ENCODE results near the gene ARHGAP24. TPM values are rescaled to one million over a fixed set of nuclear protein-coding genes. Genes with fewer than 3 reads are reported as not detected.

ARHGAP24 gene
- total and polyA plus RNA-seq, 12 donors, result 0.72 to 53.4 (median 4.4) TPM

DNA sequence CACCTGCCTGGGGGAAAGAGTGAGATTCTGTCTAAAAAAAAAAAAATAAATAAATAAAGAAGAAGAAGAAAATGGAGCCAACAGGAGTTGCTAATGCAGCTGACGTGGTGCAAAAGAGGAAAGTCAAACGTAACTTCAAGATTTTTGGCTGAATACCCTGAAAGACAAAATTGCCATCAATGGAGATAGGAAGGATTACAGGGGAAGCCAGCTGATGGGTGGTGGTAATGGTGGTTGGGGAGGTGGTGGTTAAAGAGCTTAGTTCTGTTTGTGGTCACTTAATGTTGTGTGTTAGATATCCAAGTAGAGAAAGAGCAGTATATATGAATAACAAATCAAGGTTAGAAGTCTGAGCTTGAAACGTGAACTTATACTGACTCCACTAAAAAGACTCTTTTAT is 225.4 kb downstream of the ARHGAP24 start:
- intact Hi-C loops (cut with DNase I), result no loop called here
- no peaks in the 10 kb centered on the region for H3K4me1 ChIP-seq (replicated peaks in 1 of 2)

DNA sequence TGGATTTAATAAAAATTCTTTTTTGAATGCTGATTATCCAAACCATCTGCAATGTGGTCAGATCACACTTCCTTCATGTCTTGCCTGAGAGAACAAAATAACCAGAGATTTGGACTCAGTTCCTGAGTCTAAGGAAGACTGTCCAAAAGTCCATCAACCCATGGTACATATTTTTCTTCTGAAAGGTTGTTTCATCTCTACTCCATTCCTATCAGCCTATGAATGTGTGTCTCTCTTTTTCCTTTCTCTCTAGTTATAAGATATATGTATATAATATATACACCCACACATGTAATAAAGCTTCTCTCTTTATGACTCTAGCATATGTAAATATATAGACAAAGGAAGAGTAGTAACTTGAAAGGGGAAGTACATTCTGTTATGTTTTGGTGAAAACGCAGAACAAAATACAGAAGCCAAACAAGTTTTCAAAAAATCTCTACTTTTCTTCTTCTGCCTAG is 226.9 kb downstream of the ARHGAP24 start:
- intact Hi-C loops (cut with DNase I), result no loop called here
- peak overlapping the region in 1 of 5 donors; percentile 40 for H3K27ac ChIP-seq
- no peak for DNase-seq
- WGBS, 4 donors, result 74 to 88% (median 80%) methylated on average over 1 of the region's 1 CpG
- no peaks in the 10 kb centered on the region for H3K4me1 ChIP-seq (replicated peaks in 1 of 2)
- H3K4me3 ChIP-seq, result no peak overlapping the region
- no peaks in the 10 kb centered on the region for H3K36me3 ChIP-seq (replicated peaks in 1 of 2)
- H3K9me3 ChIP-seq (replicated peaks in 1 of 3), result no peaks in the 10 kb centered on the region
- no peak for TF ChIP-seq POLR2A (IDR thresholded peaks at IDR 0.05)
- TF ChIP-seq, protein P1, sequence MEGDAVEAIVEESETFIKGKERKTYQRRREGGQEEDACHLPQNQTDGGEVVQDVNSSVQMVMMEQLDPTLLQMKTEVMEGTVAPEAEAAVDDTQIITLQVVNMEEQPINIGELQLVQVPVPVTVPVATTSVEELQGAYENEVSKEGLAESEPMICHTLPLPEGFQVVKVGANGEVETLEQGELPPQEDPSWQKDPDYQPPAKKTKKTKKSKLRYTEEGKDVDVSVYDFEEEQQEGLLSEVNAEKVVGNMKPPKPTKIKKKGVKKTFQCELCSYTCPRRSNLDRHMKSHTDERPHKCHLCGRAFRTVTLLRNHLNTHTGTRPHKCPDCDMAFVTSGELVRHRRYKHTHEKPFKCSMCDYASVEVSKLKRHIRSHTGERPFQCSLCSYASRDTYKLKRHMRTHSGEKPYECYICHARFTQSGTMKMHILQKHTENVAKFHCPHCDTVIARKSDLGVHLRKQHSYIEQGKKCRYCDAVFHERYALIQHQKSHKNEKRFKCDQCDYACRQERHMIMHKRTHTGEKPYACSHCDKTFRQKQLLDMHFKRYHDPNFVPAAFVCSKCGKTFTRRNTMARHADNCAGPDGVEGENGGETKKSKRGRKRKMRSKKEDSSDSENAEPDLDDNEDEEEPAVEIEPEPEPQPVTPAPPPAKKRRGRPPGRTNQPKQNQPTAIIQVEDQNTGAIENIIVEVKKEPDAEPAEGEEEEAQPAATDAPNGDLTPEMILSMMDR (IDR thresholded peaks at IDR 0.05), result no peak
- no peaks in the 10 kb centered on the region for H3K27me3 ChIP-seq

More for the DNA sequence above, 225.4 kb downstream of the ARHGAP24 start:
- TF ChIP-seq, protein P1 (IDR thresholded peaks at IDR 0.05), result no peak
- no peak for TF ChIP-seq POLR2A (IDR thresholded peaks at IDR 0.05)
- Histone ChIP-seq H3K4me3 (no peak overlapping the region), H3K9me3 (replicated peaks in 1 of 3) (no peaks in the 10 kb centered on the region), H3K36me3 (replicated peaks in 1 of 2) (no peaks in the 10 kb centered on the region), H3K27me3 (no peaks in the 10 kb centered on the region), H3K27ac (no peak overlapping the region)
- WGBS, 4 donors, result 65 to 82% (median 76%) methylated on average over 3 of the region's 3 CpGs
- no peak for DNase-seq

DNA sequence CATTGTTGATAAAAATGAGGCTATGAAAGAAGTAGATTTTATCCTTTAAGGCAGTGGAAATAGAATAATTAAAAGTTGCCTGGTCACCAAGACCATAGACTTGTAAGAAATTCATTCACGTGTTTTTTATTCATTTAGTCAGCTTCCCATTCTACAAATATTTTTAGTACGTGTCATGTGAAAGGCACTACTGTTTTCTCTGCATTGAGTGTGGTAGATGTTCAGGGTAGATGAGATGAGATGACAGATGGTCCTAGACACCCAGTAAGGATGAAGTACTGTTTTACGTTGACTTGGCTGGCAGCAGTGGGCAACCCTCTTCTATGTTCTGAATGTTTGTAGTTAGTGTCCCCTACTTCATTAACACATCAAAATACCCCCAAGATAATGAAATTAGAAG is 228.1 kb downstream of the ARHGAP24 start:
- Histone ChIP-seq H3K36me3 (replicated peaks in 1 of 2) (no peaks in the 10 kb centered on the region), H3K27me3 (no peaks in the 10 kb centered on the region), H3K4me1 (replicated peaks in 1 of 2) (no peaks in the 10 kb centered on the region), H3K4me3 (no peak overlapping the region), H3K9me3 (replicated peaks in 1 of 3) (no peaks in the 10 kb centered on the region), H3K27ac (peak overlapping the region in 2 of 5 donors; percentile 30 to 36)
- TF ChIP-seq, protein P1 (IDR thresholded peaks at IDR 0.05), result no peak
- TF ChIP-seq POLR2A (IDR thresholded peaks at IDR 0.05), result no peak
- intact Hi-C loops (cut with DNase I), result no loop called here
- no peak for DNase-seq
- 63 to 74% (median 72%) methylated on average over 3 of the region's 3 CpGs for WGBS, 4 donors

DNA sequence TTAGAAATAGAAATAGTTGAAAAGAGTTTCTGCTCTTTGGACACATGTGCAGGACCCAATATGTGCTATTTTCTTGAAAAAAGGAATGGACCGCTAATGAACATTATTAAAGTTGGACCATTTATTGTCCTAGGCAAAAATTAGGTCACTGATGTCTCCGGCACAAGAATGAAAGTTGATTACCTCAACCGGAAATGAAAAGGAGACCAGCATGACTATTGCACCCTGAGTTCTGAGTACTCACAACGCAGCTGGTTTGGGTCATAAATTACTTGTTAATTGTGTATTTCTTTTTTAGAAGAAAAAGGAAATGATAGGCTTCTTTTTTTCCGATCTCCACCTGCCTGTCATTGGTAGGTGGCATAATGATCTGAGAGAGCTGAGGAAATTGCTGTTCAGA is 232.7 kb downstream of the ARHGAP24 start:
- no peak for DNase-seq
- TF ChIP-seq POLR2A (IDR thresholded peaks at IDR 0.05), result no peak
- TF ChIP-seq, protein P1 (IDR thresholded peaks at IDR 0.05), result no peak
- Histone ChIP-seq H3K36me3 (replicated peaks in 1 of 2) (no peaks in the 10 kb centered on the region), H3K4me3 (no peak overlapping the region), H3K4me1 (replicated peaks in 1 of 2) (no peaks in the 10 kb centered on the region), H3K9me3 (replicated peaks in 1 of 3) (no peaks in the 10 kb centered on the region), H3K27ac (peak overlapping the region in 1 of 5 donors; percentile 11), H3K27me3 (no peaks in the 10 kb centered on the region)
- WGBS, 4 donors, result 45 to 66% (median 54%) methylated on average over 5 of the region's 5 CpGs
- intact Hi-C loops (cut with DNase I), result no loop called here
